Anterior cingulate cortex (tissue), 58 donors: ENCODE measurements around the gene GJE1.
"Not testable (repeated sequence)": the region's sequence is repeated elsewhere in the genome, so short reads cannot be mapped to it uniquely, and the experiment has no call there.

Experiments used
- DNase-seq, 58 donors: peaks; one replicate each; lab custom pipeline; 2025; lab: John Stamatoyannopoulos, UW

GJE1 gene

GRCh38 chr6:142132625-142133024 lies at the start of gene GJE1:
Gene GJE1, plus strand, starts transcription at chr6:142132925. Its CDS starts 234 bp downstream, at chr6:142133159.
- no peak for DNase-seq

- DNase-seq = no peak
Observed at GRCh38 chr6:142087950-142088857, 44.5 kb upstream of the GJE1 start.

GRCh38 chr6:142088858-142089216 lies 43.9 kb upstream of the GJE1 start:
- no peak for DNase-seq

- not testable (repeated sequence) for DNase-seq
Observed at GRCh38 chr6:142104820-142105219, 27.9 kb upstream of the GJE1 start.

GRCh38 chr6:142110820-142111219 lies 21.9 kb upstream of the GJE1 start:
- not testable (repeated sequence) for DNase-seq

GRCh38 chr6:142112451-142113061 lies 20.2 kb upstream of the GJE1 start:
- DNase-seq = peak in 47 of 58 donors; percentile 1 to 81 (median 19)

GRCh38 chr6:142117366-142117765 lies 15.4 kb upstream of the GJE1 start:
- DNase-seq = no peak

- no peak for DNase-seq
Observed at GRCh38 chr6:142118328-142118727, 14.4 kb upstream of the GJE1 start.

- no peak for DNase-seq
Observed at GRCh38 chr6:142118925-142119324, 13.8 kb upstream of the GJE1 start.

- no peak for DNase-seq
Observed at GRCh38 chr6:142121342-142121741, 11.4 kb upstream of the GJE1 start.

GRCh38 chr6:142130814-142131213 lies 1.9 kb upstream of the GJE1 start:
- DNase-seq = no peak

GRCh38 chr6:142138876-142139275 lies 6.2 kb downstream of the GJE1 start:
- DNase-seq = no peak

- not testable (repeated sequence) for DNase-seq
Observed at GRCh38 chr6:142141531-142141930, 8.8 kb downstream of the GJE1 start.

GRCh38 chr6:142146828-142147662 lies 14.3 kb downstream of the GJE1 start, which contains the start of the genes NMBR and VTA1:
Gene NMBR, minus strand, starts transcription at chr6:142147122. Its CDS starts 58,464 bp downstream, at chr6:142088658.
Gene VTA1, plus strand, starts transcription at chr6:142147263. Its CDS starts 25 bp downstream, at chr6:142147288.
- DNase-seq = peak; percentile 61 to 99 (median 96)

- no peak for DNase-seq
Observed at GRCh38 chr6:142152746-142153145, 20.0 kb downstream of the GJE1 start.

GRCh38 chr6:142153196-142153595 lies 20.5 kb downstream of the GJE1 start:
- no peak for DNase-seq

GRCh38 chr6:142154336-142154735 lies 21.6 kb downstream of the GJE1 start:
- no peak for DNase-seq

- DNase-seq = no peak
Observed at GRCh38 chr6:142155091-142155490, 22.4 kb downstream of the GJE1 start.

GRCh38 chr6:142155895-142156757 lies 23.4 kb downstream of the GJE1 start:
- no peak for DNase-seq

- DNase-seq = not testable (repeated sequence)
Observed at GRCh38 chr6:142156758-142157068, 24.0 kb downstream of the GJE1 start.
